ENCODE measurements around the gene PLIN4.

PLIN4 gene

GRCh38 chr19:4493929-4494690 lies 24.2 kb downstream of the PLIN4 start:
- in situ Hi-C loops (cut with HindIII; ENCODE audit: low sequenced_read_pairs) = no loop called here

GRCh38 chr19:4493104-4493928 lies 25.0 kb downstream of the PLIN4 start:
- in situ Hi-C loops (cut with HindIII; ENCODE audit: low sequenced_read_pairs) = no loop called here

DNA sequence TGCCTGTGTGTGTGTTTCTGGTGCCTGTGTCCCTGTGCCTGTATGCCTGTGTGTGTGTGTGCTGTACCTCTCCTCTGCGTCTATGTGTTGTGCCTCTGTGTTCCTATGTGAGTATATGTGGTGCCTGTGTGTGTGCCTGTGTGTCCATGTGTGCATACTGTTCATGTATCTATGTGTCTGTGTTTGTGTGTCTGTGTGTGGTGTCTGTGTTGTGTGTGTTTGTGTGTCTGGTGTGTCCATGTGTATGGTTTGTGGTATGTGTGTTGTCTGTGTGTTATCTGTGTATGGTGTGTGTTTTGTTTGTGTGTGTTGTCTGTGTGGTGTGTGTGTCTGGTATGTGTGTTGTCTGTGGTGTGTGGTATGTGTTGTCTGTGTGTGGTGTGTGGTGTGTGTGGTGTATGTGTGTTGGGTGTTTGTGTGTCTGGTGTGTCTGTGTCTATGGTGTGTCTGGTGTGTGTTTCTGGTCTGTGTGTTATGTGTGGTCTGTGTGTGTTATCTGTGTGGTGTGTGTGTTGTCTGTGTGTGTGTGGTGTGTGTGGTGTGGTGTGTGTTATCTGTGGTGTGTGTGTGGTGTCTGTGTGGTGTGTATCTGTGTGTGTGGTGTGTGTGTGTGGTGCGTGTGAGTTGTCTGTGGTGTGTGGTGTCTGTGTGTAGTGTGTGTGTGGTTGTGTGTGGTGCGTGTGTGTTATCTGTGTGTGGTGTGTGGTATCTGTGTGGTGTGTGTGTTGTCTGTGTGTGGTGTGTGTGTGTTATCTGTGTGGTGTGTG lies 25.8 kb downstream of the PLIN4 start:
- in situ Hi-C loops (cut with HindIII; ENCODE audit: low sequenced_read_pairs) = no loop called here

GRCh38 chr19:4491446-4491845 lies 26.8 kb downstream of the PLIN4 start:
- in situ Hi-C loops (cut with HindIII; ENCODE audit: low sequenced_read_pairs) = no loop called here

DNA sequence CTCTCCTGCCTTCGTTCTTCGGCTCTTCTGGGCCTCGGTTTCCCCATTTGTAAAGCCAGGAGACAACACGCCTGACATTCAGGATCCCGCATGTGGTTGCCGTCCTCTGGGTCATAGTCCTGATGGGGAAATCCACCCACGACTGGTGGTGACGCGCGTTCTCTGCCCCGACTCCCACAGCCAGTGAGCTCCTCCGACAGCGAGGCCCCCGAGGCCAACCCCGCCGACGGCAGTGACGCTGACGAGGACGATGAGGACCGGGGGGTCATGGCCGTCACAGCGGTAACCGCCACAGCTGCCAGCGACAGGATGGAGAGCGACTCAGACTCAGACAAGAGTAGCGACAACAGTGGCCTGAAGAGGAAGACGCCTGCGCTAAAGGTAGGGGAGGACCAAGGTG lies 29.8 kb downstream of the PLIN4 start:
- in situ Hi-C loops (cut with HindIII; ENCODE audit: low sequenced_read_pairs) = no loop called here

GRCh38 chr19:4487572-4487971 lies 30.7 kb downstream of the PLIN4 start:
- in situ Hi-C loops (cut with HindIII; ENCODE audit: low sequenced_read_pairs) = no loop called here

GRCh38 chr19:4483385-4483784 lies 34.9 kb downstream of the PLIN4 start:
- in situ Hi-C loops (cut with HindIII; ENCODE audit: low sequenced_read_pairs) = no loop called here

DNA sequence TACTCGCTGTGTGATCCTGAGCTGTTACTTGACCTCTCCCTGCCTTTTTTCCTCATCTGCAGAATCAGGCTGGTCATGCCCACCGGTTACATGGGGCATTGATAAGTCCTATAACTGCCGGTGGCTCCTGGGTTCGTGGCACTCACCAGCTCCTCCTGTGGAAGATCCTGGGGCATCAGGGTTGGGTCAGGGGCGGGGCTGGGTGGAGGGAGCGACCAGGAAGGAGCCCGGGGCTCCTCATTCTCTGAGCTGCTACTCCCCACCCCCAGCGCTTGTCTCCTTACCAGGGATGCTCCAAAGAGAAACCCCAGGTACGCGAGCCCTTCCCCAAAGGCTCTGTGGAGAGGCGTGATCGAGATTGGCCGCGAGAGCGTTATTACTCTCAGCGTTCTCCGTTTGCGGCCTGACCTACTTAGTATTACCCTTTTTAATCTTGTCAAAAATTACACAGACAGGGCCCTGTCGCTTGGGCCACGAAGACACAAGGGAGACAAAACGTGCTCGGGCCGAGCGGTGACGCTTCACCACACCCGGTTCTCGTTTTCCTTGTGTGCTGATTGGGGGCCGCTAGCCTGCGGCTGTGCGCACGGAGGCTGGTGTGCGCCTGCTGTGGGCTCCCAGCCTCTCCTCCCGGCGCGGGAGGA lies 35.4 kb downstream of the PLIN4 start:
- in situ Hi-C loops (cut with HindIII; ENCODE audit: low sequenced_read_pairs) = no loop called here

GRCh38 chr19:4477034-4477801 lies 41.1 kb downstream of the PLIN4 start:
- in situ Hi-C loops (cut with HindIII; ENCODE audit: low sequenced_read_pairs) = no loop called here

GRCh38 chr19:4474514-4475022 lies 43.7 kb downstream of the PLIN4 start:
- in situ Hi-C loops (cut with HindIII; ENCODE audit: low sequenced_read_pairs) = no loop called here

- in situ Hi-C loops (cut with HindIII; ENCODE audit: low sequenced_read_pairs) = no loop called here
These were observed 44.3 kb downstream of the PLIN4 start for GRCh38 chr19:4473763-4474513.

DNA sequence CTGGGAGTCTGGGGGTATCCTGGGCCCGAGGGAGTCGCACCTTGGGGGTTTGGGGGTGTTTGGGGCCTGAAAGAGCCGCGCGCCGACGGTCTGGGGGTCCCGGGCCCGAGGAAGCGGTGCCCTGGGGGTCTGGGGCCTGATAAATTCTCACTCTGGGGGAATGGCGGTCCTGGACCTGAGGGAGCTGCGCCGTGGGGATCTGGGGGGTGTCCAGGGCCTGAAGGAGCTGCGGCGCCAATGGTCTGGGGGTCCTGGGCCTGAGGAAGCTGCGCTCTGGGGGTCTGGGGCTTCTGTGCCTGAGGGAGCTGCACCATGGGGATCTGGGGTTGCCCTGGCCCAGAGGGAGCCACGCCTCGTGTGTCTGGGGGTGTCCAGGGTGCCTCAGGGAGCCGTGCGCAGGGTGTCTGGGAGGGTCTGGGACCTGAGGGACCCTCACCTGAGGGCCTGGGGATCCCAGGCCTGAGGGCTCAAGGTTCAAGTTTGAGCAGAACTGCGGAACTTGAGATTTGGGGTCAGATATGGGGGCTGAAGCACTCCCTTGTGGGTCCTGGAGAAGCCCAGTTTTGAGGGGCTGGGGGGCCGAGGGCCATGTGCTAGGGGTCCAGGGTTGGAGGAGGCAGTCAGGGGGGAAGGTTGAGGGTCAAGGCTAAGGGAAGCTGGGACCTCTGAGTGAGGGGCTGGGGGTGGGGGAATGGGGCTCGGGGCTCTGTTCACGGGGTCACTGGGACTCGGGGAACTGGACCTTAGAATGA lies 45.1 kb downstream of the PLIN4 start:
- in situ Hi-C loops (cut with HindIII; ENCODE audit: low sequenced_read_pairs) = no loop called here

DNA sequence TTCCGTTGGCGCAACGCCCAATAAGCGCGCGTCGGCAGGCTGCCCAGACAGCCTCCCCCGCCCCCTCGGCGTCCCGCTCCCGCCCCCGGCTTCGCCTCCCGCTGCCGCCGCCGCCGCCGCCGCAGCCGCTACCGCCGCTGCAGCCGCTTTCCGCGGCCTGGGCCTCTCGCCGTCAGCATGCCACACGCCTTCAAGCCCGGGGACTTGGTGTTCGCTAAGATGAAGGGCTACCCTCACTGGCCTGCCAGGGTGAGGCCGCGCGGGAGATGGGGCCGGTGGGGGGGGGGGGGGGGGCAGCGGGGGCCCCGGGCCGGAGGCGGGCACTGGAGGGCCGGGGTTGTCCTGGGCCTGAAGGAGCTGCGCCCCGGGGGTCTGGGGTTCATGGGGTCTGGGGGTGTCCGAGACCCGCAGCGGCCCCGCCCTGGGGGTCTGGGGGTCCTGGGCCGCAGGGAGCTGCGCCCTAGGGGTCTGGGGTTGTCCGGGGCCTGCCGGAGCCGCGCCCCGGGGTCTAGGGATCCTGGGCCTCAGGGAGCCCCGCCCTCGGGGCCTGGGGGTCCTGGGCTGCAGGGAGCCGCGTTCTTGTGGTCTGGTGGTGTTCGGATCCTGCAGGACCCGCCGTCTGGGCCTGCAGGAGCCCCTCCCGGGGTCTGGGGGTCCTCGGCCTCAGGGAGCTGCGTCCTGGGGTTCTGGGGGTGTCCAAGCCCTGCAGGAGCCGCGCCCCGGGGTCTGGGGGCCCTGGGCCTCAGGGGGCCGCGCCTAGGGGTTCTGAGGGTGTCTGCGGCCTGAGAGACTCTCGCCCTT lies 45.9 kb downstream of the PLIN4 start, which contains the start of gene HDGFL2:
Gene HDGFL2, plus strand, starts transcription at position 124 of the 801 bp plus-strand sequence. Its CDS starts 54 bp downstream, at position 178.
- in situ Hi-C loops (cut with HindIII; ENCODE audit: low sequenced_read_pairs) = no loop called here

DNA sequence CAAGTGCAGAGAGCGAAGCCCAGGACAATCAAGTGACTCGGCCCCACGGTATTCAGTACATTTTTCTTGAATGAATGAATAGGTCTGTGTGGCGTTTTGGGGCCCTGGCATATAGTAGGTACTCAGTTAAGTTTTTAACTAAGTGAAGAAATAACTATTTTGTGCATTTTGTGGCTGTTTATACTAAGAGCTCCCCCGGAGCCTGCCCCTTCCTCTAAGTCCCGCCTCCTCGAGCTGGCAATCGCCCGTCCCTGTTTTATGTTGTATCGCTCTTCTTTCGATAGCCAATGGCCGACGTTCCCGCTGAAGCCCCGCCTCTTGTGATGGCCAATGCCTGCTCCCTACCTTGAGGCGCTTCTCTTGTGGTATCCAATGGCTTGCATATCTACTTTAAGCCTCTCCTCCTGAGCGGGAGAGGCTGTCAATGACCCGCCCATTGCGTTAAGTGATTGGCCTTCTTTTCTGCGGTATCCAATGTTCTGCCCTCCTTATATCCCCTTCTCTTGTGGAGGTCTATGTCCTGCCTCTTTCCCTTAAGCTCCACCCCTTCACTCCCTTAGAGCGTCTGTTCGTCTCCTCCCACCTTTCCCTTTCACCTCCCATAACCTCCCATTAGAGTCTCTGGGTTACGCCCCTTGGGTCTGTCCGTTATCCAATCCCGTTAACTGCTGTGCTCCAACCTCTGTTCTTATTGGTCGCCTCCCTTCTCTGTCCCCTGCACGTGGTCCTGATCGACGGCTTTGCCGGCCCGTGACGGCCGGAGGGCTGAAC lies 46.7 kb downstream of the PLIN4 start:
- in situ Hi-C loops (cut with HindIII; ENCODE audit: low sequenced_read_pairs) = no loop called here

- in situ Hi-C loops (cut with HindIII; ENCODE audit: low sequenced_read_pairs) = no loop called here
These were observed 50.5 kb downstream of the PLIN4 start for GRCh38 chr19:4467835-4468234.

DNA sequence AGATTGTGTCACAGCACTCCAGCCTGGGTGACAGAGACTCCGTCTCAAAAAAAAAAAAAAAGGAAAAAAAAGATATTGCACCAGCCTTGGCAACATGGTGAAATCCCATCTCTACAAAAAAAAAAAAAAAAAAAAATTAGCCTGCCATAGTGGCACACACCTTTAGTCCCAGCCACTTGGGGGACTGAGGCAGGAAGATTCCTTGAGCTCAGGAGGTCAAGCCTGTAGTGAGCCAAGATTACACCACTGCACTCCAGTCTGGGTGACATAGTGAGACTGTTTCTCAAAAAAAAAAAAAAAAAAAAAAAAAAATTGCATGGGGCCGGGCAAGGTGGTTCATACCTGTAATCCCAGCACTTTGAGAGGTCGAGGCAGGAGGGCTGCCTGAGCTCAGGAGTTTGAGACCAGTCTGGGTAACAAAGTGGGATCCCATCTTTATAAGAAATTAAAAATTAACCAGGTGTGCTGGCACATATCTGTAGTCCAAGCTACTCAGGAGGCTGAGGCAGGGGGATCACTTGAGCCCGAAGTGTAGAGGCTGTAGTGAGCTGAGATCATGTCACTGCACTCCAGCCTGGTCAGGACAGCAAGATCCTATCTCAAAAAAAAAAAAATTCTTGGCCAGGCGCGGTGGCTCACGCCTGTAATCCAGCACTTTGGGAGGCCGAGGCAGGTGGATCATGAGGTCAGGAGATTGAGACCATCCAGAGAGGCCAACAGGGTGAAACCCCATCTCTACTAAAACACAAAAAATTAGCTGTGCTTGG lies 53.3 kb downstream of the PLIN4 start:
- in situ Hi-C loops (cut with HindIII; ENCODE audit: low sequenced_read_pairs) = no loop called here
